HCT116 (cell line): ENCODE results near the gene DYNLT4.

Experiments
- POLR2AphosphoS5 ChIP-seq: IDR thresholded peaks from 2 replicates; pipeline ENCODE4 v1.6.1; 2011; ENCODE audit warnings: mild to moderate bottlenecking, low read depth, low read length, moderate library complexity
- TCF7L2 ChIP-seq: IDR thresholded peaks from 2 replicates; pipeline ENCODE4 v1.7.0; 2011; ENCODE audit warnings: borderline replicate concordance, inconsistent platforms; ENCODE audit not compliant: insufficient read depth, insufficient read length; ENCODE audit errors: extremely low read depth

GRCh38 chr1:44790968-44791801 lies 16.0 kb downstream of the DYNLT4 start:
- no peak for TF ChIP-seq TCF7L2
- no peak for TF ChIP-seq POLR2AphosphoS5
